Measurements from ENCODE around the gene SERPINB4. TPM values are rescaled to one million over a fixed set of nuclear protein-coding genes. Genes with fewer than 3 reads are reported as not detected.
"Not testable (repeated sequence)": the region's sequence is repeated elsewhere in the genome, so short reads cannot be mapped to it uniquely, and the experiment has no call there.

Gene SERPINB4
- total and polyA plus RNA-seq, 2 donors, result not detected

GRCh38 chr18:63650271-63650670, 6.2 kb upstream of the SERPINB4 start:
- H3K36me3 ChIP-seq (ENCODE audit: insufficient read depth); DNase-seq (ENCODE audit: extremely low spot score); H3K4me1 ChIP-seq (ENCODE audit: insufficient read depth); H3K27ac ChIP-seq (ENCODE audit: low read depth); H3K4me3 ChIP-seq (ENCODE audit: low read depth, low read length): not testable (repeated sequence)
- 69% methylated on average over 3 of the region's 3 CpGs for WGBS

- Histone ChIP-seq H3K4me3 (ENCODE audit: low read depth, low read length) (no peak overlapping the region), H3K27ac (ENCODE audit: low read depth) (no peak overlapping the region), H3K4me1 (ENCODE audit: insufficient read depth) (no peaks in the 10 kb centered on the region), H3K36me3 (ENCODE audit: insufficient read depth) (no peaks in the 10 kb centered on the region)
- 69% methylated on average over 7 of the region's 7 CpGs for WGBS
- no peak for DNase-seq (ENCODE audit: extremely low spot score)
Measured at GRCh38 chr18:63648241-63648640, 4.2 kb upstream of the SERPINB4 start.

GRCh38 chr18:63646936-63647335, 2.9 kb upstream of the SERPINB4 start:
- H3K4me3 ChIP-seq (ENCODE audit: low read depth, low read length), result no peak overlapping the region
- no peaks in the 10 kb centered on the region for H3K4me1 ChIP-seq (ENCODE audit: insufficient read depth)
- no peak for DNase-seq (ENCODE audit: extremely low spot score)
- no peaks in the 10 kb centered on the region for H3K36me3 ChIP-seq (ENCODE audit: insufficient read depth)
- no peak overlapping the region for H3K27ac ChIP-seq (ENCODE audit: low read depth)

GRCh38 chr18:63644694-63645093, 638 bp upstream of the SERPINB4 start:
- not testable (repeated sequence) for H3K36me3 ChIP-seq (ENCODE audit: insufficient read depth); H3K27ac ChIP-seq (ENCODE audit: low read depth); H3K4me1 ChIP-seq (ENCODE audit: insufficient read depth); DNase-seq (ENCODE audit: extremely low spot score); H3K4me3 ChIP-seq (ENCODE audit: low read depth, low read length)
- 43% methylated on average over 1 of the region's 1 CpG for WGBS

- not testable (repeated sequence) for H3K4me1 ChIP-seq (ENCODE audit: insufficient read depth); H3K4me3 ChIP-seq (ENCODE audit: low read depth, low read length); H3K27ac ChIP-seq (ENCODE audit: low read depth); DNase-seq (ENCODE audit: extremely low spot score); H3K36me3 ChIP-seq (ENCODE audit: insufficient read depth)
- 90% methylated on average over 4 of the region's 4 CpGs for WGBS
Measured at GRCh38 chr18:63642668-63643356, 1.2 kb downstream of the SERPINB4 start.

- H3K36me3 ChIP-seq (ENCODE audit: insufficient read depth); H3K4me3 ChIP-seq (ENCODE audit: low read depth, low read length); DNase-seq (ENCODE audit: extremely low spot score); H3K27ac ChIP-seq (ENCODE audit: low read depth); H3K4me1 ChIP-seq (ENCODE audit: insufficient read depth): not testable (repeated sequence)
- WGBS, result 88% methylated on average over 4 of the region's 4 CpGs
Measured at GRCh38 chr18:63641157-63641680, 2.8 kb downstream of the SERPINB4 start.

GRCh38 chr18:63637703-63638102, 6.4 kb downstream of the SERPINB4 start:
- H3K36me3 ChIP-seq (ENCODE audit: insufficient read depth), result no peaks in the 10 kb centered on the region
- WGBS, result 90% methylated on average over 6 of the region's 6 CpGs
- no peak overlapping the region for H3K27ac ChIP-seq (ENCODE audit: low read depth)
- H3K4me3 ChIP-seq (ENCODE audit: low read depth, low read length), result no peak overlapping the region
- DNase-seq (ENCODE audit: extremely low spot score), result no peak
- H3K4me1 ChIP-seq (ENCODE audit: insufficient read depth), result no peaks in the 10 kb centered on the region

GRCh38 chr18:63627819-63628218, 16.2 kb downstream of the SERPINB4 start:
- Histone ChIP-seq H3K4me3 (ENCODE audit: low read depth, low read length) (no peak overlapping the region), H3K36me3 (ENCODE audit: insufficient read depth) (no peaks in the 10 kb centered on the region), H3K27ac (ENCODE audit: low read depth) (no peak overlapping the region), H3K4me1 (ENCODE audit: insufficient read depth) (no peaks in the 10 kb centered on the region)
- DNase-seq (ENCODE audit: extremely low spot score), result no peak

GRCh38 chr18:63626431-63626830, 17.6 kb downstream of the SERPINB4 start:
- H3K4me3 ChIP-seq (ENCODE audit: low read depth, low read length), result no peak overlapping the region
- no peaks in the 10 kb centered on the region for H3K4me1 ChIP-seq (ENCODE audit: insufficient read depth)
- no peak for DNase-seq (ENCODE audit: extremely low spot score)
- no peak overlapping the region for H3K27ac ChIP-seq (ENCODE audit: low read depth)
- no peaks in the 10 kb centered on the region for H3K36me3 ChIP-seq (ENCODE audit: insufficient read depth)
- 80% methylated on average over 4 of the region's 4 CpGs for WGBS

- Histone ChIP-seq H3K36me3 (ENCODE audit: insufficient read depth) (no peaks in the 10 kb centered on the region), H3K4me1 (ENCODE audit: insufficient read depth) (no peaks in the 10 kb centered on the region), H3K27ac (ENCODE audit: low read depth) (no peak overlapping the region), H3K4me3 (ENCODE audit: low read depth, low read length) (no peak overlapping the region)
- no peak for DNase-seq (ENCODE audit: extremely low spot score)
- 94% methylated on average over 3 of the region's 3 CpGs for WGBS
Measured at GRCh38 chr18:63624863-63625262, 19.2 kb downstream of the SERPINB4 start.

GRCh38 chr18:63619661-63620060, 24.4 kb downstream of the SERPINB4 start:
- DNase-seq (ENCODE audit: extremely low spot score), result no peak
- Histone ChIP-seq H3K27ac (ENCODE audit: low read depth) (no peak overlapping the region), H3K4me1 (ENCODE audit: insufficient read depth) (no peaks in the 10 kb centered on the region), H3K4me3 (ENCODE audit: low read depth, low read length) (no peak overlapping the region), H3K36me3 (ENCODE audit: insufficient read depth) (no peaks in the 10 kb centered on the region)
- WGBS, result 55% methylated on average over 3 of the region's 3 CpGs

- no peaks in the 10 kb centered on the region for H3K36me3 ChIP-seq (ENCODE audit: insufficient read depth)
- DNase-seq (ENCODE audit: extremely low spot score), result no peak
- 61% methylated on average over 2 of the region's 2 CpGs for WGBS
- H3K27ac ChIP-seq (ENCODE audit: low read depth), result no peak overlapping the region
- no peak overlapping the region for H3K4me3 ChIP-seq (ENCODE audit: low read depth, low read length)
- H3K4me1 ChIP-seq (ENCODE audit: insufficient read depth), result no peaks in the 10 kb centered on the region
Measured at GRCh38 chr18:63617915-63618234, 26.2 kb downstream of the SERPINB4 start.

GRCh38 chr18:63617049-63617914, 26.8 kb downstream of the SERPINB4 start:
- 13% methylated on average over 3 of the region's 3 CpGs for WGBS
- DNase-seq (ENCODE audit: extremely low spot score), result no peak
- no peaks in the 10 kb centered on the region for H3K4me1 ChIP-seq (ENCODE audit: insufficient read depth)
- no peak overlapping the region for H3K27ac ChIP-seq (ENCODE audit: low read depth)
- H3K36me3 ChIP-seq (ENCODE audit: insufficient read depth), result no peaks in the 10 kb centered on the region
- no peak overlapping the region for H3K4me3 ChIP-seq (ENCODE audit: low read depth, low read length)

- 95% methylated on average over 4 of the region's 4 CpGs for WGBS
- no peaks in the 10 kb centered on the region for H3K36me3 ChIP-seq (ENCODE audit: insufficient read depth)
- no peak overlapping the region for H3K27ac ChIP-seq (ENCODE audit: low read depth)
- no peak overlapping the region for H3K4me3 ChIP-seq (ENCODE audit: low read depth, low read length)
- no peak for DNase-seq (ENCODE audit: extremely low spot score)
- no peaks in the 10 kb centered on the region for H3K4me1 ChIP-seq (ENCODE audit: insufficient read depth)
Measured at GRCh38 chr18:63613420-63613819, 30.6 kb downstream of the SERPINB4 start.

Data from urinary bladder (tissue), 4 donors.